Endothelial cell (in vitro differentiated cells): ENCODE results near the gene DGKB. TPM values are rescaled to one million over a fixed set of nuclear protein-coding genes. Genes with fewer than 3 reads are reported as not detected.

Source experiments
- DNase-seq: peaks from one replicate; pipeline ENCODE4 v3.0.0; 2021; ENCODE audit warnings: low spot score
- H3K27ac Mint-ChIP-seq: one replicate; pipeline ENCODE4 v1.8.0; 2021; ENCODE audit warnings: mixed read lengths, inconsistent platforms; ENCODE audit not compliant: unreplicated experiment
- H3K27me3 Mint-ChIP-seq: one replicate; pipeline ENCODE4 v1.8.0; 2021; ENCODE audit warnings: mild to moderate bottlenecking, moderate library complexity, mixed read lengths, inconsistent platforms; ENCODE audit not compliant: unreplicated experiment
- H3K36me3 Mint-ChIP-seq: one replicate; pipeline ENCODE4 v1.8.0; 2021; ENCODE audit warnings: mild to moderate bottlenecking, low read depth, mixed read lengths, inconsistent platforms; ENCODE audit not compliant: unreplicated experiment
- H3K4me1 Mint-ChIP-seq: one replicate; pipeline ENCODE4 v1.8.0; 2021; ENCODE audit warnings: mild to moderate bottlenecking, mixed read lengths, inconsistent platforms; ENCODE audit not compliant: unreplicated experiment
- H3K4me3 Mint-ChIP-seq: one replicate; pipeline ENCODE4 v1.8.0; 2021; ENCODE audit warnings: mild to moderate bottlenecking, mixed read lengths, inconsistent platforms; ENCODE audit not compliant: unreplicated experiment
- H3K9me3 Mint-ChIP-seq: one replicate; pipeline ENCODE4 v1.8.0; 2021; ENCODE audit warnings: mixed read lengths, inconsistent platforms; ENCODE audit not compliant: unreplicated experiment
- total RNA-seq: library from RNA; stranded (reverse); fragmentation: NEBNext Ultra II Directional; extraction: Animal tissue kit (Norgen Biotek cat#: 25700); gene quantifications from one replicate; pipeline ENCODE4 v1.2.1, GENCODE V29; 2021; ENCODE audit not compliant: unreplicated experiment
- TF ChIP-seq, protein P1 (sequence below): fragments of 200-600 bp; sonication (generic); IDR thresholded peaks from one replicate; pipeline ENCODE4 v1.5.0; 2021; ENCODE audit warnings: antibody characterized with exemption; ENCODE audit not compliant: unreplicated experiment

DGKB gene
- total RNA-seq, 1 donor from 2014 or later = 0.46 TPM

- Mint-ChIP-seq H3K36me3 (no peaks in the 10 kb centered on the region), H3K9me3 (no peaks in the 10 kb centered on the region), H3K4me1 (peaks cover 4% of the 10 kb centered on the region), H3K27me3 (no peaks in the 10 kb centered on the region), H3K27ac (no peak overlapping the region), H3K4me3 (no peak overlapping the region)
- DNase-seq = no peak
- TF ChIP-seq, protein P1, sequence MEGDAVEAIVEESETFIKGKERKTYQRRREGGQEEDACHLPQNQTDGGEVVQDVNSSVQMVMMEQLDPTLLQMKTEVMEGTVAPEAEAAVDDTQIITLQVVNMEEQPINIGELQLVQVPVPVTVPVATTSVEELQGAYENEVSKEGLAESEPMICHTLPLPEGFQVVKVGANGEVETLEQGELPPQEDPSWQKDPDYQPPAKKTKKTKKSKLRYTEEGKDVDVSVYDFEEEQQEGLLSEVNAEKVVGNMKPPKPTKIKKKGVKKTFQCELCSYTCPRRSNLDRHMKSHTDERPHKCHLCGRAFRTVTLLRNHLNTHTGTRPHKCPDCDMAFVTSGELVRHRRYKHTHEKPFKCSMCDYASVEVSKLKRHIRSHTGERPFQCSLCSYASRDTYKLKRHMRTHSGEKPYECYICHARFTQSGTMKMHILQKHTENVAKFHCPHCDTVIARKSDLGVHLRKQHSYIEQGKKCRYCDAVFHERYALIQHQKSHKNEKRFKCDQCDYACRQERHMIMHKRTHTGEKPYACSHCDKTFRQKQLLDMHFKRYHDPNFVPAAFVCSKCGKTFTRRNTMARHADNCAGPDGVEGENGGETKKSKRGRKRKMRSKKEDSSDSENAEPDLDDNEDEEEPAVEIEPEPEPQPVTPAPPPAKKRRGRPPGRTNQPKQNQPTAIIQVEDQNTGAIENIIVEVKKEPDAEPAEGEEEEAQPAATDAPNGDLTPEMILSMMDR = no peak
These were observed 3.2 kb upstream of the DGKB start for GRCh38 chr7:14905764-14906163.

DNA sequence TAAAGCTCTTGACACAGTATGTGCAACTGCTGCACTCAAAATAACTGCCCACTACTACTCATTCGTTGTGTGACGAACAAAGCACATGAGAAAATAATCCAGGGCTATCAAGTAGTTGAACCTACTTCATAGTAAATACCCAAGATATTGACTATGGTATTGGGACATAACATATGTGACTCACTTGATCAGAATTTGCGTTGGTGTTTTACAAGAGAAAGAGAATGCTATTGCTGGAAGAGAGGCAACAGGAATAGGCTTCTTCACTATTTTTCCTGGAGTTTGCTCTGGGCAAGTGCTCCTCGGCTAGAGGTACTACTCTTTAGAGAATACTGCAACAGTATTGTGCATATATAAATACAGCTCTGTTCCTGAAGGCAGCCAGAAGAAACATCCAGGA, 2.5 kb downstream of the DGKB start:
- Mint-ChIP-seq H3K36me3 (no peaks in the 10 kb centered on the region), H3K27ac (no peak overlapping the region), H3K4me1 (no peaks in the 10 kb centered on the region), H3K9me3 (no peaks in the 10 kb centered on the region), H3K27me3 (no peaks in the 10 kb centered on the region), H3K4me3 (no peak overlapping the region)
- no peak for DNase-seq
- TF ChIP-seq, protein P1 = no peak

- Mint-ChIP-seq H3K27ac (no peak overlapping the region), H3K9me3 (no peaks in the 10 kb centered on the region)
- DNase-seq = no peak
These were observed 3.5 kb downstream of the DGKB start for GRCh38 chr7:14899030-14899429.

GRCh38 chr7:14896461-14896860, 6.1 kb downstream of the DGKB start:
- no peaks in the 10 kb centered on the region for H3K4me1 Mint-ChIP-seq
- DNase-seq = no peak
- no peaks in the 10 kb centered on the region for H3K9me3 Mint-ChIP-seq
- TF ChIP-seq, protein P1 = no peak
- H3K4me3 Mint-ChIP-seq = no peak overlapping the region
- no peak overlapping the region for H3K27ac Mint-ChIP-seq
- H3K27me3 Mint-ChIP-seq = no peaks in the 10 kb centered on the region
- H3K36me3 Mint-ChIP-seq = no peaks in the 10 kb centered on the region

More at GRCh38 chr7:14899030-14899429, 3.5 kb downstream of the DGKB start:
- no peak overlapping the region for H3K4me3 Mint-ChIP-seq
- no peaks in the 10 kb centered on the region for H3K27me3 Mint-ChIP-seq
- H3K36me3 Mint-ChIP-seq = no peaks in the 10 kb centered on the region
- TF ChIP-seq, protein P1 = no peak
- no peaks in the 10 kb centered on the region for H3K4me1 Mint-ChIP-seq

GRCh38 chr7:14894826-14895225, 7.7 kb downstream of the DGKB start:
- no peak overlapping the region for H3K27ac Mint-ChIP-seq
- H3K9me3 Mint-ChIP-seq = no peaks in the 10 kb centered on the region
- TF ChIP-seq, protein P1 = no peak
- DNase-seq = no peak
- H3K4me1 Mint-ChIP-seq = no peaks in the 10 kb centered on the region
- no peaks in the 10 kb centered on the region for H3K36me3 Mint-ChIP-seq
- H3K27me3 Mint-ChIP-seq = no peaks in the 10 kb centered on the region
- H3K4me3 Mint-ChIP-seq = no peak overlapping the region
